Transverse colon (tissue), 4 donors: Measurements from ENCODE around the gene PRKAR1B. TPM values are rescaled to one million over a fixed set of nuclear protein-coding genes. Genes with fewer than 3 reads are reported as not detected.
A peak's percentile ranks its signal among the peaks of the same experiment; 100 is the strongest.

Source experiments
- DNase-seq: peaks from one replicate; pipeline ENCODE4 v3.0.0-alpha.2; 2019
- H3K27ac ChIP-seq, 4 donors: fragments of 200-600 bp; sonication (generic); 2 replicates each; pipeline ENCODE4 v1.5.1; 2016 to 2018; ENCODE audit warnings: inconsistent platforms in 4 of 4
- H3K27me3 ChIP-seq: fragments of 200-600 bp; sonication (generic); 2 replicates; pipeline ENCODE4 v1.5.1; 2017; ENCODE audit warnings: inconsistent platforms
- H3K36me3 ChIP-seq, 4 donors: fragments of 200-600 bp; sonication (generic); 2 replicates each; pipeline ENCODE4 v1.5.1; 2017 to 2019; ENCODE audit warnings: inconsistent platforms in 4 of 4
- H3K4me1 ChIP-seq, 4 donors: fragments of 200-600 bp; sonication (generic); 2 replicates each; pipeline ENCODE4 v1.5.1; 2017 to 2020; ENCODE audit warnings: inconsistent platforms in 4 of 4
- H3K4me3 ChIP-seq, 4 donors: fragments of 200-600 bp; sonication (generic); 1 replicate in 1 of 4; 2 replicates in 3 of 4; pipeline versions ENCODE4 v1.5.1 to v1.6.1; 2017 to 2019; ENCODE audit warnings: inconsistent platforms in 4 of 4
- H3K9me3 ChIP-seq, 2 donors: fragments of 200-600 bp; sonication (generic); 2 replicates each; pipeline ENCODE4 v1.5.1; 2017 to 2019; ENCODE audit warnings: inconsistent platforms in 2 of 2
- CTCF ChIP-seq, 5 experiments: fragments of 200-600 bp in 3 of 5; fragments of 450-650 bp in 2 of 5; sonication (generic) in 3 of 5; IDR thresholded peaks; 1 replicate in 2 of 5; 2 replicates in 3 of 5; pipeline ENCODE4 v1.5.1; 2016 to 2017; ENCODE audit warnings: antibody characterized with exemption in 5 of 5, inconsistent platforms in 3 of 5, mild to moderate bottlenecking in 2 of 5, moderate library complexity in 1 of 5
- EP300 ChIP-seq: sonication (generic); formaldehyde crosslinking; IDR thresholded peaks from one replicate; pipeline ENCODE4 v1.6.1; 2017; ENCODE audit warnings: antibody characterized with exemption, low read depth
- POLR2A ChIP-seq: fragments of 450-650 bp; IDR thresholded peaks from one replicate; pipeline ENCODE4 v1.6.1; 2016; ENCODE audit warnings: antibody characterized with exemption, mild to moderate bottlenecking, moderate library complexity
- POLR2AphosphoS5 ChIP-seq, 3 donors: sonication (generic); formaldehyde crosslinking; IDR thresholded peaks; one replicate each; pipeline ENCODE4 v1.6.1; 2016; ENCODE audit warnings: antibody characterized with exemption in 3 of 3
- WGBS, 2 donors: methylation state at CpG; one replicate each; pipeline ENCODE4 v1.1.5; 2018; ENCODE audit warnings: low coverage in 1 of 2; 5-methylcytosine and 5-hydroxymethylcytosine counted together
- in situ Hi-C, 4 donors: fragments of 200-750 bp; cut with MboI; loops; one replicate each; pipeline versions ENCODE4 v1.15.0 to v1.15.1; 2017; ENCODE audit warnings: low sequenced_read_pairs in 3 of 4, low pct_ligation_motif_present in 1 of 4, low pct_unique_long_range_greater_than_20kb in 1 of 4
- intact Hi-C: fragments of 100-400 bp; cut with DNase I; formaldehyde crosslinking; loops from one replicate; pipeline ENCODE4 v1.15.1; 2023; ENCODE audit warnings: low total_unique reads
- total RNA-seq, 4 donors: library from RNA; depleted of rRNA; stranded (reverse); fragments of >200 nt; gene quantifications; one replicate each; pipeline ENCODE4 v1.1.0, GENCODE V29; 2016

Gene PRKAR1B
- total RNA-seq, 4 donors from 2014 or later = 15.7 to 53.9 (median 16.9) TPM

- peaks cover 44 to 76% (median 71%) of the 10 kb centered on the region in 4 donors for H3K4me1 ChIP-seq
Observed at GRCh38 chr7:516606-517456, 210.2 kb downstream of the PRKAR1B start.

GRCh38 chr7:516216-516605, 210.9 kb downstream of the PRKAR1B start:
- H3K9me3 ChIP-seq = no peaks in the 10 kb centered on the region
- 41 to 43% methylated on average over 5 to 13 of the region's 13 CpGs for WGBS, 2 donors
- H3K27me3 ChIP-seq = peaks cover 11% of the 10 kb centered on the region
- H3K4me1 ChIP-seq = peaks cover 38 to 74% (median 68%) of the 10 kb centered on the region in 4 donors
- H3K4me3 ChIP-seq = peak overlapping the region; percentile 9 to 85 (median 80)
- H3K27ac ChIP-seq = peak overlapping the region; percentile 95 to 98 (median 96)
- in situ Hi-C loops = no loop called here
- peaks cover 0 to 6% (median 0%) of the 10 kb centered on the region in 4 donors for H3K36me3 ChIP-seq
- TF ChIP-seq POLR2AphosphoS5 (IDR thresholded peaks at IDR 0.05) = no peak
- TF ChIP-seq POLR2A = no peak
- no peak for TF ChIP-seq CTCF (IDR thresholded peaks at IDR 0.05)
- no peak for TF ChIP-seq EP300
- intact Hi-C loops = loop anchor here (10.0 kb wide), 2 partner anchors 209 to 259 kb away; partner anchors contain the start of genes DNAAF5 and PRKAR1B
- DNase-seq = no peak

More at GRCh38 chr7:516606-517456, 210.2 kb downstream of the PRKAR1B start:
- DNase-seq = peak; percentile 83
- in situ Hi-C loops = no loop called here
- peak overlapping the region; percentile 39 to 85 (median 80) for H3K4me3 ChIP-seq
- peaks cover 0 to under 1% (median 0%) of the 10 kb centered on the region in 4 donors for H3K36me3 ChIP-seq
- intact Hi-C loops = loop anchor here (10.0 kb wide), 2 partner anchors 208 to 258 kb away; partner anchors contain the start of genes DNAAF5 and PRKAR1B
- H3K27ac ChIP-seq = peak overlapping the region; percentile 95 to 98 (median 96)
- H3K9me3 ChIP-seq = no peaks in the 10 kb centered on the region
- WGBS, 2 donors = 7% methylated on average over 71 of the region's 83 CpGs; no CpG with 5 or more reads in 1 of the 2 donors
- TF ChIP-seq CTCF (IDR thresholded peaks at IDR 0.05) (peak in 1 of 5 experiments; percentile 12), EP300 (no peak), POLR2A (peak; percentile 61), POLR2AphosphoS5 (IDR thresholded peaks at IDR 0.05) (peak in 2 of 3 donors; percentile 58 to 60)
- peaks cover 17% of the 10 kb centered on the region for H3K27me3 ChIP-seq

GRCh38 chr7:515628-516027, 211.5 kb downstream of the PRKAR1B start:
- in situ Hi-C loops = no loop called here
- H3K9me3 ChIP-seq = no peaks in the 10 kb centered on the region

More at GRCh38 chr7:515628-516027, 211.5 kb downstream of the PRKAR1B start:
- H3K27ac ChIP-seq = peak overlapping the region; percentile 95 to 98 (median 96)
- TF ChIP-seq CTCF (IDR thresholded peaks at IDR 0.05) (no peak), POLR2AphosphoS5 (IDR thresholded peaks at IDR 0.05) (no peak), EP300 (no peak), POLR2A (no peak)
- H3K36me3 ChIP-seq = peaks cover 0 to 6% (median 0%) of the 10 kb centered on the region in 4 donors
- intact Hi-C loops = loop anchor here (10.0 kb wide), 2 partner anchors 209 to 259 kb away; partner anchors contain the start of genes DNAAF5 and PRKAR1B
- peaks cover 5% of the 10 kb centered on the region for H3K27me3 ChIP-seq
- H3K4me3 ChIP-seq = no peak overlapping the region
- DNase-seq = no peak
- peaks cover 32 to 68% (median 62%) of the 10 kb centered on the region in 4 donors for H3K4me1 ChIP-seq
- 76 to 84% methylated on average over 5 to 10 of the region's 10 CpGs for WGBS, 2 donors
